WI38 (cell line): ENCODE results near the gene RALBP1.
"Not testable (repeated sequence)": the region's sequence is repeated elsewhere in the genome, so short reads cannot be mapped to it uniquely, and the experiment has no call there.

Experiments used
- H3K4me3 ChIP-seq: 2 replicates; pipeline ENCODE4 v1.5.1; 2011; ENCODE audit warnings: low read depth, mild to moderate bottlenecking, control low read depth, low read length
- TF ChIP-seq, protein P1 (sequence below): IDR thresholded peaks from 2 replicates; pipeline ENCODE4 v1.5.1; 2012; ENCODE audit warnings: low read depth, mild to moderate bottlenecking, control low read depth, low read length

The RALBP1 gene

DNA sequence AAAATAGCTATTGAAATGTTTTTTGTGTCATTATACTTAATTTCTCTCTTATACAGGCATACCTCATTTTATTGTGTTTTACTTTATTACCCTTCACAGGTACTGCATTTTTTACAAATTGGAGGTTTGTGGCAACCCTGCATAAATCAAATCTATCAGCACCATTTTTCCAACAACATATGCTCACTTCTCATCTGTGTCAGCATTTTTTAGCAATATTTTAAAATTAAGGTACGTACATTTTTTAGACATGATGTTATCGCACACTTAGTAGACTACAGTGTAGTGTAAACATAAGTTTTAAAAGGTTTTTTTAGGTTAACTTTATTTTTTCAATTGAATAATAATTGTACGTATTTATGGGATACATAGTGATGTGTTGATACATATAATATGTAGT is 30.8 kb upstream of the RALBP1 start:
- TF ChIP-seq, protein P1, sequence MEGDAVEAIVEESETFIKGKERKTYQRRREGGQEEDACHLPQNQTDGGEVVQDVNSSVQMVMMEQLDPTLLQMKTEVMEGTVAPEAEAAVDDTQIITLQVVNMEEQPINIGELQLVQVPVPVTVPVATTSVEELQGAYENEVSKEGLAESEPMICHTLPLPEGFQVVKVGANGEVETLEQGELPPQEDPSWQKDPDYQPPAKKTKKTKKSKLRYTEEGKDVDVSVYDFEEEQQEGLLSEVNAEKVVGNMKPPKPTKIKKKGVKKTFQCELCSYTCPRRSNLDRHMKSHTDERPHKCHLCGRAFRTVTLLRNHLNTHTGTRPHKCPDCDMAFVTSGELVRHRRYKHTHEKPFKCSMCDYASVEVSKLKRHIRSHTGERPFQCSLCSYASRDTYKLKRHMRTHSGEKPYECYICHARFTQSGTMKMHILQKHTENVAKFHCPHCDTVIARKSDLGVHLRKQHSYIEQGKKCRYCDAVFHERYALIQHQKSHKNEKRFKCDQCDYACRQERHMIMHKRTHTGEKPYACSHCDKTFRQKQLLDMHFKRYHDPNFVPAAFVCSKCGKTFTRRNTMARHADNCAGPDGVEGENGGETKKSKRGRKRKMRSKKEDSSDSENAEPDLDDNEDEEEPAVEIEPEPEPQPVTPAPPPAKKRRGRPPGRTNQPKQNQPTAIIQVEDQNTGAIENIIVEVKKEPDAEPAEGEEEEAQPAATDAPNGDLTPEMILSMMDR: no peak
- H3K4me3 ChIP-seq: no peak overlapping the region

DNA sequence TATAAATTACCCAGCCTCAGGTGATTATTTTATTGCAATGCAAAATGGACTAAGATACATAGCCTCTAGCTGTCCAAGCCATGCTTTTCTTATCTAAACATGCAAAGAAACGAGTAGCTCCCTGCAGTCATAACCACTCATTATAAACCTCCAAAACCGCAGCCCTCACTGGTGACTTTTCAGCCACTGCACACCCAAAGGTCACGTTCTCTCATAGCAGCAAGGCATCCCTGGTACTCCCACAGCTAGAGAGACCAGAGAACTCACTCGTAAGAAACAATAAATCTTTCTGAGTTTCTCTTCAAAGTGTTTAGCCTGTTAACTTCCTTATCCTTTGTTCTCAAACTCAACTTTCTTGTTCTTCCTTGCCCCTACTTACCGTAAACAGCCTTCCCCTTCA is 28.5 kb upstream of the RALBP1 start:
- H3K4me3 ChIP-seq: no peak overlapping the region
- TF ChIP-seq, protein P1: no peak

DNA sequence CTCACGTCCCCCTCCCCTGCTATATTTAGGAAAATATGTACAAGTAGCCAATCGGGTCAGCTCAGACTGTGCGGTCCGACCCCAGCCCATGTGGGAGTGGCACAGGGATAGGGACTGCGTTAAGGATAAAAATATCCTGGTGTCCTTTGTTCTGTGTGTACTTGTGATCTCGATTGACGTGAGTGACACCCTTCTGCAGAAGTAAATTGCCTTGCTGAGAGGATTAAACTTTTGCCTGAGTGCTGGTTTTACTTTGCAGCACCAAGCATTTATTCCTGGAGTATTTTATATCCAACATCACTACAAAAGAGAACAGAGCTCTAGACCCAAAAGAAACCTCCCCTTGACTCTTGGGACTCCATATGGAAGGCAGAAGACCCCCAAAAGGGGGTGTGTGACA is 28.0 kb upstream of the RALBP1 start:
- H3K4me3 ChIP-seq: no peak overlapping the region
- TF ChIP-seq, protein P1: no peak

DNA sequence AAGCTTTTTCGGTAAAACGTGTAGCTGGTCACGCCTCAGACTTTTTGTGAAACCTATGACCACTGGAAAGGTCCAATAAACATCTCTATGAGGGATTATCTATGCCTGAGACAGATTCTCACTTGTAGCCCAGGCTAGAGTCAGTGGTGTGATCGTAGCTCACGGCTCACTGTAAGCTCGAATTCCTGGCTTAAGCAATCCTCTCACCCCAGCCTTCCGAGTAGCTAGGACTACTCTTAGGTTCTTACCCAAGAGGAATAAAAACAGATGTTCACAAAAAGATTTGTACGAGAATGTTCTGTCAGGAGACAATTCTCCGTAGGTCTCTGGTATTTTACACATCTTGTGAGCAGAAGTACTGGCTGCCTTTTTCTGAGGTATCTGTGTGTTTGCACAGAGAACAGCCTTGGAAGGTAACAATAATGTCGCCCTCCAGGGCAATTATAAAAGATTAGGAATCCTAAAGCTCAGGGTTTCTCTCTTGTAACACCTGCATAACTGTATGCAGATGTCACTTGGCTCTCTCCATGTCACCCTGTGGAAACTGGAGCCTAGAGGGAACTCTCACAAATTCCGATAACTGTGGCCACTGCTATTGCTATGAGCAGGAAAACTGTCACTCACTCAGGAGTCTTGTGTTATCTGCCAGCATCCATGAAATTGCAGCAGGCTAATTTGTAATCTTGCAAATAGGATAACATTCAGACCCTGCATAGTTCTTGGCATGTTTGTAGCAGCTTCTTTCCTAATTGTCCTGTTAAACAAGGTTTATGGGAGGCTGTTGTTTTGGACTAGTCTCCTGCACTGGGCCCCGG is 25.5 kb upstream of the RALBP1 start:
- H3K4me3 ChIP-seq: no peak overlapping the region
- TF ChIP-seq, protein P1: no peak

DNA sequence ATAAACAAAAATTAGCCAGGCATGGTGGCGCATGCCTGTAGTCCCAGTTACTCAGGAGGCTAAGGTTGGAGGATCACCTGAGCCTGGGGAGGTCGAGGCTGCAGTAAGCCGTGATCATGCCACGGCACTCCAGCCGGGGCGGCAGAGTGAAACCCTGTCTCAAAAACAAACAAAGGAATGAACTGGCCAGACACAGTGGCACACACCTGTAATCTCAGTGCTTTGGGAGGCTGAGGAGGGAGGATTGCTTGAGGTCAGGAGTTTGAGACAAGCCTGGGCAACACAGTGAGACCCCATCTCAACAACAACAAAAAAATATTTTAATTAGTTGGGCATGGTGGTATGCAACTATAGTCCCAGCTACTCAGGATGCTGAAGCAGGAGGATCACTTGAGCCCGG is 24.4 kb upstream of the RALBP1 start:
- not testable (repeated sequence) for H3K4me3 ChIP-seq

DNA sequence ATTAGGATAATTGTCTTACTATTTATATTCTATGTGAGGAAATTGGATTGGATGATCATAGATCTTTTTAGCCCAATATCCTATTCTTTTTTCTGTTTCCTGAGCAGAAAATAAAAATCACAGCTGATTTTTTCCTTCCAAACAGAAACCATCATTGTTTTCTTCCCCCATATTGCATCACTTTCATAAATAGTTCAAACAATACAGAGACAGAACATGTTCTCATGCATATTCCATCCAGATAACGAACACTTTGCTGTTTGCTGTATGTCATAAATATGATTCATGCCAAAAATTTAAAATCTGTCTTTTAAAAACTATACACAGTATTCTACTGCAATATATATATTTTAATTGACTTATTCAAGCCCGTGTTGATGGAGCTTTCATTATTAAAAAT is 22.0 kb upstream of the RALBP1 start:
- no peak overlapping the region for H3K4me3 ChIP-seq
- TF ChIP-seq, protein P1: no peak

DNA sequence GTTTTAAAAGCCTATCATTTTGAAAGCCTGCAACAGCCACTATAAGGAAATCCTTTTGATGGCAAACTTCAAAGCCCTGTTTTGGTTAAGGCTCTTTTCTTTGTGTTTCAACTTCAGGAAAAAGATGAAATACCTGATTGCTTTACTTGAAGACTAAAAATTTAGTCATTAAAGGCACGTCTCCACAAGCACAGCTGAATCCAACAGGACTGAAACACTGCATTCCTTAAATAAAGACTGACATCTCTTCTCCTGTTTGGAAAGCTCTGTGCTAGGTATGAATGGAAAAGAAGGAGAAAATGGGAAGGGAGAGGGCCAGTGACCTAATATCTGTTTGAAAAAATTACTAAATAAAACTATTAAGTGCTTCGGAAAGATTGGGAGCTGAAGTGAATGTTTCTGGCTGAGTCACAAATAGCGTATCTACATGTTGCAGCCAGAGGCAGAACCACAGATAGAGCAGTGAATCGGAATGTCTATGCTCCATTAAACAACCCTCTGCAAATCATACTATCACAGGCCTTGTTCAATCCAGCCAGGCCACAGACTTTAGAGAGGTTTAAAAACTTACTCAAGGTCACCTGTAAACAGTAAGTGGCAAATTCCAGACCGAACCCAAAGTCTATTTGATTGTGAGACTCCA is 21.1 kb upstream of the RALBP1 start:
- TF ChIP-seq, protein P1: no peak
- no peak overlapping the region for H3K4me3 ChIP-seq
